Measurements from ENCODE around the gene E2F7.

E2F7 gene

GRCh38 chr12:76983420-76983819 is 81.9 kb downstream of the E2F7 start:
- no peak for TF ChIP-seq CTCF (IDR thresholded peaks at IDR 0.05; ENCODE audit: borderline replicate concordance, insufficient read depth, low read depth, low read length)

GRCh38 chr12:76980196-76980595 is 85.2 kb downstream of the E2F7 start:
- no peak for TF ChIP-seq CTCF (IDR thresholded peaks at IDR 0.05; ENCODE audit: borderline replicate concordance, insufficient read depth, low read depth, low read length)

More at GRCh38 chr12:76983420-76983819, 81.9 kb downstream of the E2F7 start:
- H3K4me3 ChIP-seq (ENCODE audit: low read depth, low read length) = no peak overlapping the region

GRCh38 chr12:76976777-76977382 is 88.5 kb downstream of the E2F7 start:
- no peak overlapping the region for H3K4me3 ChIP-seq (ENCODE audit: low read depth, low read length)
- no peak for TF ChIP-seq CTCF (IDR thresholded peaks at IDR 0.05; ENCODE audit: borderline replicate concordance, insufficient read depth, low read depth, low read length)

More at GRCh38 chr12:76980196-76980595, 85.2 kb downstream of the E2F7 start:
- no peak overlapping the region for H3K4me3 ChIP-seq (ENCODE audit: low read depth, low read length)

Measured in GM12875 (cell line).